Lower lobe of right lung (tissue), 2 donors: ENCODE data around the gene CCDC57. TPM values are rescaled to one million over a fixed set of nuclear protein-coding genes. Genes with fewer than 3 reads are reported as not detected.
A peak's percentile ranks its signal among the peaks of the same experiment; 100 is the strongest.

ENCODE experiments used
- ATAC-seq, 2 donors: fragments of 200-7000 bp; cut with Tn5 transposase; one replicate each; pipeline ENCODE4 v1.9.1; 2020 to 2022; ENCODE audit warnings: mild to moderate bottlenecking in 2 of 2, moderate library complexity in 2 of 2
- DNase-seq: peaks from one replicate; pipeline ENCODE4 v3.0.0-alpha.2; 2020
- H3K27ac ChIP-seq: fragments of 200-600 bp; one replicate; pipeline ENCODE4 v1.8.0; 2022
- H3K27me3 ChIP-seq: fragments of 200-600 bp; one replicate; pipeline ENCODE4 v1.8.0; 2022; ENCODE audit warnings: low read depth
- H3K36me3 ChIP-seq: fragments of 200-600 bp; one replicate; pipeline ENCODE4 v1.8.0; 2022; ENCODE audit warnings: mild to moderate bottlenecking
- H3K4me1 ChIP-seq: fragments of 200-600 bp; one replicate; pipeline ENCODE4 v1.8.0; 2022
- H3K4me3 ChIP-seq: fragments of 200-600 bp; one replicate; pipeline ENCODE4 v1.8.0; 2022; ENCODE audit warnings: mild to moderate bottlenecking
- H3K9me3 ChIP-seq: fragments of 200-600 bp; one replicate; pipeline ENCODE4 v1.8.0; 2022
- intact Hi-C: fragments of 100-400 bp; cut with DNase I; formaldehyde crosslinking; loops from one replicate; pipeline ENCODE4 v1.11.0; 2022
- total RNA-seq: library from RNA; stranded (reverse); fragmentation: NEBNext Ultra II Directional; extraction: Animal tissue kit (Norgen Biotek cat#: 25700); gene quantifications from one replicate; pipeline ENCODE4 v1.2.1, GENCODE V29; 2021
- TF ChIP-seq, protein P1 (sequence below): fragments of 200-600 bp; IDR thresholded peaks from one replicate; pipeline ENCODE4 v1.8.0; 2022; ENCODE audit warnings: antibody characterized with exemption, mild to moderate bottlenecking
- donor health status: DM: no; HTN: yes; CAD: no; lungs with severe emphysema.

The CCDC57 gene
- total RNA-seq, 1 donor from 2014 or later = 63.4 TPM

DNA sequence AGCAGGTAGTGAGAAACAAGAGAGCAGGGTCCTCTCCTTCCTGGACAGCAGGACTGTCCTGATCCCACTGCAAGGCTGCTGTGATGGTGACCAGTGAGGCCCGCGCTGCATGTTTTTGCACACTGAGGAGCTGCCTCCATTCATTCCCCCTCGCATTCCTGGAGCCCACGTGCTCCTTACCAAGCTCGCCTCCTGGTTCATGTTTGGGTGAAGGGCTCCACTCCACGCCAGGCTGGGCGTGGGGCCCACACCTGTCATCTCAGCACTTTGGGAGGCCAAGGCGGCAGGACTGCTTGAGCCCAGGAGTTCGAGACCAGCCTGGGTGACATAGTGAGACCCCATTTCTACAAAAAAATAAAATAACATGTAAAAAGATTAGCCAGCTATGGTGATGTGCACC is 99.2 kb downstream of the CCDC57 start:
- Histone ChIP-seq H3K9me3 (no peaks in the 10 kb centered on the region), H3K27ac (peak overlapping the region; percentile 72)

DNA sequence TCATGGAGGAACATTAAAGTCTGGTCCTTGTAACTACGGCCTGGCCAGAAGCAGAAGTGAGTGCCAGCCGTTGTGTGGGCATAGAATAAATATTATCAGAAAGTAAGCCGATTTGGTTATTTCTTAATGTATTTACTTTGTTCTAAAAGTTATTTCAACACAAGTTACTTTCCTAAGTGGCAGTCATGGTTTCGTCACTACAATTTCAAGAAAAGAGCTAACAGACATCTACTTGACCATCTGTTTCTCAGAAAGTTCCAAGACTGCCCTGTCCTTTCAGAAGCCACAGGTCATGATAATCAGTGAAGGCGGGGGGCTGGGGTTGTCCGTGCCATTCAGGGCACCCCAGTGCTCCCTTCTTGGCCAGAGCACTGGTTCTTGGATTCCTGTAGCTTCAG is 99.7 kb downstream of the CCDC57 start:
- peak overlapping the region; percentile 78 for H3K27ac ChIP-seq
- peaks cover 10% of the 10 kb centered on the region for H3K4me1 ChIP-seq
- no peaks in the 10 kb centered on the region for H3K27me3 ChIP-seq
- DNase-seq (no peak), ATAC-seq (peak; percentile 67 to 72)
- TF ChIP-seq, protein P1, sequence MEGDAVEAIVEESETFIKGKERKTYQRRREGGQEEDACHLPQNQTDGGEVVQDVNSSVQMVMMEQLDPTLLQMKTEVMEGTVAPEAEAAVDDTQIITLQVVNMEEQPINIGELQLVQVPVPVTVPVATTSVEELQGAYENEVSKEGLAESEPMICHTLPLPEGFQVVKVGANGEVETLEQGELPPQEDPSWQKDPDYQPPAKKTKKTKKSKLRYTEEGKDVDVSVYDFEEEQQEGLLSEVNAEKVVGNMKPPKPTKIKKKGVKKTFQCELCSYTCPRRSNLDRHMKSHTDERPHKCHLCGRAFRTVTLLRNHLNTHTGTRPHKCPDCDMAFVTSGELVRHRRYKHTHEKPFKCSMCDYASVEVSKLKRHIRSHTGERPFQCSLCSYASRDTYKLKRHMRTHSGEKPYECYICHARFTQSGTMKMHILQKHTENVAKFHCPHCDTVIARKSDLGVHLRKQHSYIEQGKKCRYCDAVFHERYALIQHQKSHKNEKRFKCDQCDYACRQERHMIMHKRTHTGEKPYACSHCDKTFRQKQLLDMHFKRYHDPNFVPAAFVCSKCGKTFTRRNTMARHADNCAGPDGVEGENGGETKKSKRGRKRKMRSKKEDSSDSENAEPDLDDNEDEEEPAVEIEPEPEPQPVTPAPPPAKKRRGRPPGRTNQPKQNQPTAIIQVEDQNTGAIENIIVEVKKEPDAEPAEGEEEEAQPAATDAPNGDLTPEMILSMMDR = no peak
- no peaks in the 10 kb centered on the region for H3K9me3 ChIP-seq
- H3K36me3 ChIP-seq = peaks cover 6% of the 10 kb centered on the region
- intact Hi-C loops = no loop called here
- peak overlapping the region; percentile 27 for H3K4me3 ChIP-seq

More for the DNA sequence above, 99.2 kb downstream of the CCDC57 start:
- peaks cover 5% of the 10 kb centered on the region for H3K4me1 ChIP-seq
- intact Hi-C loops = no loop called here
- no peak overlapping the region for H3K4me3 ChIP-seq
- DNase-seq = peak; percentile 56
- peak; percentile 51 to 54 for ATAC-seq
- no peaks in the 10 kb centered on the region for H3K27me3 ChIP-seq
- TF ChIP-seq, protein P1 = no peak
- H3K36me3 ChIP-seq = peaks cover 6% of the 10 kb centered on the region

DNA sequence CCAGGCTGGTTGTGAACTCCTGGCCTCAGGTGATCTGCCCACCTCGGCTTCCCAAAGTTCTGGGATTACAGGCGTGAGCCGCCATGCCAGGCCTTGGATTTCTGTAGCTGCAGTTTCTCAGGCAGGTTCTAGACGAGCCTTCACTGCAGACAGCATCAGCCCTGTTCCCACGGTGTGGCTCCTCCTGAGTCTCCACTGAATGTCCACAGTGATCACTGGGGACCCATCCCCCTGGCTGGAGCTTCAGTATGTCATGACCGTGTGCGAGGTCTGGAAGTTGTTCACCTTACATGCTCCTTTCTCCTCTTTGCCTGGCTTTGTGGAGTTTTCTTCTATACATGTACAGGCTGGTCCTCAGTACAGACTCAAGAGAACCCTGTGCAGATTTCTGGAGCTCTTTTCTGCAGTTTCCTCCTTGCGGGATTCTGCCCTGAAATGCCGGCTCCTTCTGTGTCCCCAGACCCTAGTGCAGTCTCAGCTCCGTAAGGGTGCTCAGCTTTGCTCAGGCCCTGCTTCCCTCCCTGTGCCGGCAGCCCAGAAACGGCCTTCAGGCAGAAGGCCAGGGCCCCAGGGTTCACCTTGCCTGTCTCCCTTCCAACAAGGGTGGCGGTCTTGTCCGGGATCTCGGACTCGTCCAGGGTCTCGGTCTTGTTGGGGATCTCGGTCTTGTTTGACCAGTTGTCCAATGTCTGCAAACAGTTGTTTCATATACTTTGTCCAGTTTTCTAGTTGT is 100.3 kb downstream of the CCDC57 start:
- intact Hi-C loops = no loop called here
- Histone ChIP-seq H3K27ac (peak overlapping the region; percentile 78), H3K4me3 (peak overlapping the region; percentile 27), H3K4me1 (peaks cover 16% of the 10 kb centered on the region), H3K27me3 (no peaks in the 10 kb centered on the region), H3K9me3 (no peaks in the 10 kb centered on the region), H3K36me3 (peaks cover 6% of the 10 kb centered on the region)
- DNase-seq (no peak), ATAC-seq (peak; percentile 21 to 58)
- TF ChIP-seq, protein P1 = no peak

DNA sequence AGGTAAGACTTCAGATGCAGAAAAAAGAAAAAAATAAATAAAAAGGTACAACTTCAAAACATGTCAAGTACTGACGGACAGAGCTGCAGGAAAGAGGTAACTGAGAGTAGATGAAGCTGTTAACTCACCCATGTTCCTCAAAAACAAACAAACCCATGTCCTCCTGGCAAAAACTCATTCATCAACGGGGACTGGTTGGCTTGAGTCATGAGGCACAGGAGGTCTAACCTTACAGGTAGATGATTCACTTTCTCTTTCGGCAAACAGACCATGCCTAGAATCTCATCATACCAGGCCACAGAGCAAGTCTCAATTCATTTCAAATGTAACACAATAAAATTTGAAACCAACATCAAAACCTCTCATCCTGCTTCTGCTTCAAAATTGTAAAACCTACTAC is 102.3 kb downstream of the CCDC57 start:
- peaks cover 6% of the 10 kb centered on the region for H3K36me3 ChIP-seq
- H3K27ac ChIP-seq = no peak overlapping the region
- DNase-seq (no peak), ATAC-seq (peak in 1 of 2 donors; percentile 4)
- H3K4me3 ChIP-seq = no peak overlapping the region
- intact Hi-C loops = no loop called here
- H3K4me1 ChIP-seq = peaks cover 36% of the 10 kb centered on the region
- H3K9me3 ChIP-seq = no peaks in the 10 kb centered on the region
- H3K27me3 ChIP-seq = no peaks in the 10 kb centered on the region
- TF ChIP-seq, protein P1 = no peak

DNA sequence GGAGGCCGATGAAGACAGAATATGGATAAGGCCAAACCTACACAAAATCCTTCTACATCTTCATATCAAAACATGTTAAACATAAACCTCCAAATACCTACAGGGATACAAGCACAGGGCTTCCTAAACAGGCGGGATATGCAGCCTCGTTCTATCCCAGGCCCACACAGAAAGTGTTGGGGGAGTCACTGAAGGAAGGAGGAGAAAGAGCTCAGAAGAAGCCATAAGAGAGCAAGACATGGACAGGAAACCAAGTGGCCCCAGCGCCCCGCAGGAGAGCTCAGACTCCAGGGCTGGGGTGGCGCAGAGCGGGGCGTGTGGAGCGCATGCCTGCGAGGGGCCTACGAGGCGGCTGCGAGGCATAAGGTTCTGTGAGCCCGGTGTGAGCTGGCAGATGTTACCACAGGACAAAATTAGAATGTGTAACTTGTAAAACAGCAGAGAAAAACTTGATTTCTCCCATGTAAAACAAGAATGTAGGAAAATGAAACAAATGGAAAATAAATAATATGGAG is 103.6 kb downstream of the CCDC57 start:
- DNase-seq (peak; percentile 41), ATAC-seq (no peak)
- no peaks in the 10 kb centered on the region for H3K9me3 ChIP-seq
- H3K27ac ChIP-seq = peak overlapping the region; percentile 91
- peaks cover 49% of the 10 kb centered on the region for H3K4me1 ChIP-seq
- no peaks in the 10 kb centered on the region for H3K36me3 ChIP-seq
- H3K4me3 ChIP-seq = no peak overlapping the region
- TF ChIP-seq, protein P1 = no peak
- no peaks in the 10 kb centered on the region for H3K27me3 ChIP-seq
- intact Hi-C loops = no loop called here
